HG03095 (cell line): ENCODE data around the gene PNKP.

ENCODE experiments used
- ATAC-seq: cut with Tn5 transposase; IDR thresholded peaks from one replicate; pipeline ENCODE4 v1.9.1; 2021; ENCODE audit warnings: moderate library complexity; ENCODE audit not compliant: unreplicated experiment

PNKP gene

DNA sequence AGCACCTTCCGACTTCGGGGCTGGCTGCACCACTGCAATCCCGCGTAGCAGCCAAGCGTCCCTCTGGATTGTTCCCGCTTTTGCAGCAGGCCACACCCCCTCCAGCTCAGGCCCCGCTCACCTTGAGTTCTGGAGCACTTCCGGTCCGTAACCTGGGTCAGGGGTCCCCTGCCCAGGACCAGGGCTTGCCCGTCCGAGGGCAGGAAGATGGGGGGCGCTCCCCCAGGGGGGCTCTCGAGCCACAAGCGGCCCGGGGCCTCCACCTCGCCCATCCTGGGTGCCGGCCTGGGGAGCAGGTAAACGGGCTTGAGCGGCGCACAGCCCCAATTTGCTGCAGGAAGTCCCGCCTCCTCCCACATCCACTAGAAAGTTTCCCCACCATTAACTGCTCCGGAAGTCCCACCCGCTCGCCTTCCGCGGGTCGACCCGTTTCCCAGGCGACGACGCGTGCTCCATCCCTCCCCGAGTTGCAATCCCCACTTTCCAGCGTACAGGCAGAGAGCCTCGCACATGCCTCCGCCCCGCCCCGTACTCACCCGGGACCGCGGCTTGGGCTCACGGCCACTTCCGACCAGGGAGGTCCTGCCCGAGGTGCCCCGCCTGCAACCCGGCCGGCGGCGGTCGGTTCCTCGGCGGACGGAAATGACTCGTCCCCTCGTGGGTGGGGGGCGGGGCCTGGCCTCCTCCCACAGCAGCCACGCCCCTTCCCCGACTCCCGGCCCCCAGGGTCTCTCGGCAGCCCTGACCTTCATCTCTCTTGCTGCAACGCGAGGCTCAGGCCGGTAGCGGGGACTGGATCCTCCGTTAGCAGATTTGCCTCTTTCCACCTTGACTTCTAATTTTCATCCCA lies at the start of gene PNKP:
TSS of gene PNKP (minus strand) at position 644 of the 850 bp plus-strand sequence. CDS start at position 272, 372 bp downstream.
- peak; percentile 35 for ATAC-seq

DNA sequence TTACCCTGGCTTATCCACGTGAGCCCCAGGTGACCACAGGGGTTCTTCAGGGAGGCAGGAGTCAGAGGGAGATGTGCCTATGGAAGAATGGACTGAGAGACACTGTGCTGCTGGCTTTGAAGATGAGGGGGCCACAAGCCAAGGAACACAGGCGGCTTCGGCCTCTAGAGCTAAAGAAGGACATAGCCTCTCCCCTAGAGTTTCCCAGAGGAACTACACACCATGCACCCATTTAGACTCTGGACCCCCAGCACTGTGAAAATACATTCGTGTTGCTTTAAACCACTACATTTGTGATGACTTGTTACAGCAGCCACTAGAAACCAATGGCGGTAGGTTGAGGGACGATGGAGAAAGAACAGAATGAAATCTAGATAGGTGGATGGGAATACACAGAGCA lies 47.9 kb upstream of the PNKP start:
- ATAC-seq: no peak

DNA sequence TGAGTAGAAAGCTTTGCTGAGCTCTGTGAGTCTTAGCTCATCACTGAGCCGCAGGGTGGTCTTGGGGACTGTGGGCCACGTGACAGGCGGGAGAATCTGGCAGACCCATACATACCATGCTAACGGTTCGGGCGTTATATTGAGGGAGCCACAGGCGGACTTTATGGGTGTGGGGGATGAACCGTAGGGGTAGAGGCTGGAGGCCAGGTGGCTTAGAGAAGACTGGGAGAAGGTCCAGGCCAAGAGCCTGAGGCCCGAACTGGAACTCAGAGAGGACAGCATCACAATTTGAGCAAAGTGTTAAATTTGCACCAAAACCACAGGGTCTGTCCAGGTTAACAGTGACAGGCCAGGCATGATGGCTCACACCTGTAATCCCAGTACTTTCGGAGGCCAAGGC lies 46.3 kb upstream of the PNKP start:
- ATAC-seq: no peak

DNA sequence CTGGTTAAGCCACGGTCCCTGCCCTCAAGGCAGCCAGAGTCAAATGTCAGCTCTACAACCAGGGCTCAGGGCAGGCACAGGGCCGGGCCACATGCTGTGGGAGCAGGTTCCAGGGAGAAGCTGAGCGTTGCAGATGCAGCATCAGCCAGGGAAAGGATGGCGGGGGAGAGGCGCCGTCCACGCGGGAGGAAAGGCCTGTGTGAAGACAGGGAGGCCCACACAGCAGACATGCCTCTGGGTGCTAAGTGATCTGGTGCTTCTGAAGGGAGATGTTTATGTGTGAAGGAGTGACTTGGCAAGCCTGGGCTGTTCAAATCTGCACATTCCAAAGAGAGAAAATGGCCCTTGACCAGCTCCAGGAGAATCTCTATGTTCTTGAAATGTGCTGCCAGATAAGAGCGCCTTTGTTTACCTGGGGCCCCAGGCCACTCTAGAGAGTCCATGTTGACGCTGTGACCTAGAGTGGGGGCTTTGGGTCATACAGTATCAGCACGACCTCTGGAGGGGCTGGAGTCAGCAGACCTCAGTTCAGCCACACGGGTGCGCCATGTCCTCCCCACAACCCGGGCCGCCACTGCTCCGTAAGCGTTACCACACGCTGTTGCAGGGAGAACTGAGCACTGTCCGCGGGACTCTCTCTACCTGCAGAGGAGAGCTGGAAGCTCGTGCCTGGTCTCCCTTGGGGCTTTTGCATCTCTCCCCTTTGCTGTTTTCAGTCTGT lies 45.7 kb upstream of the PNKP start:
- ATAC-seq: no peak

DNA sequence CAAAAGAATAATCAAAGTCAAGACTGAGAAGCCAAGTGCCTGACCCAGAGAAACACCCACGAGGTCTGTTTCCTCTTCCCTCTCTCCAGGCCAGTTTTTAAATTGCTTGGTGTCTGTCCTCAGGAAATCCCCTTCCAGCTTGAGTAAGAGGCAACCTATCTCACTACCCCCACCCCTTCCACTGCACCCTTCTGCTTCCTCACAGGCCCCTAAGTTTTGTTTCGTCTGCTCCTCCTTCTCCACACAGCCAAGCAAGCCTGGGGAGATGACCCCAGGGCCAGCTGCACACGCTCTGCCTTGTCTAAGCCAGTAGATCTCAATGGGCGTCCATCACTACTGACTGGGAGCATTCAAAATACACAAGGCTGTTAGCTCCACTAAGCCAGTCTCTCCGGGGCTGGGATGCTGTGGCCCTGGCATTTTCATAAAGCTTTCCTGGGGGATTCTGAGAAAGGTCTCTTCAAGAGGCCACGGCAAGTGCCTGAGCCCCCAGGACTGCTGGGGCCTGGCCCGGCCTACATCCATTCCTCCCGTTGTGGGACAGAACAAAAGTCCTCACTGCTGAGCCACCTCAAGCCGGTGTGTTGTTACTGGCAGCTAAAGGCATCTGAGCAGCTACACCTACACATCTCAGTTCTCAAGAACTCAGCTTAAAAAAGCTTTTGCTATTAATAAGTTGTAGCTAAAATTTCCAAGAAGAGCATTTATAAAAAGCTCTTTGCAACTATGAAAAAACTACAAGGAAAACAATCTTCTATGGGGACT lies 44.2 kb upstream of the PNKP start:
- no peak for ATAC-seq

DNA sequence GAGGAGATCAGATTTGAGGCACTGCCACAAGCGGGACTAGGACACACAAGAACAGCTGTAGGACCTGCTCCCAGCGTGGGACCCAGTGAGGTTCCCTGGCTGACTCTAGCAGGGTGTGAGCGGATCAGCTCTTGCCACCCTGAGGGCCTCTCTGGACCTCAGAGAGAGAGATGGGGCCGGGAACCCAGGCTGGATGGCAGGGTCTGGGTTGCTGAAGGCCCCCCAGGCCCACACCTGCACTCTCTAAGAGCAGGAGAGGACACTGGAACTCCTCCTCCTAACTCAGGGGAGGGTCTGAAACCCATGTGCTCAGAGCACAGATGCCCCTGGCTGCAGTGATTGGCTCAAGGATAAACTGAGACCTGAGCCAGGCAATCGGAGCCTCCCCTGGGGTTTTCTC lies 42.8 kb upstream of the PNKP start:
- no peak for ATAC-seq

DNA sequence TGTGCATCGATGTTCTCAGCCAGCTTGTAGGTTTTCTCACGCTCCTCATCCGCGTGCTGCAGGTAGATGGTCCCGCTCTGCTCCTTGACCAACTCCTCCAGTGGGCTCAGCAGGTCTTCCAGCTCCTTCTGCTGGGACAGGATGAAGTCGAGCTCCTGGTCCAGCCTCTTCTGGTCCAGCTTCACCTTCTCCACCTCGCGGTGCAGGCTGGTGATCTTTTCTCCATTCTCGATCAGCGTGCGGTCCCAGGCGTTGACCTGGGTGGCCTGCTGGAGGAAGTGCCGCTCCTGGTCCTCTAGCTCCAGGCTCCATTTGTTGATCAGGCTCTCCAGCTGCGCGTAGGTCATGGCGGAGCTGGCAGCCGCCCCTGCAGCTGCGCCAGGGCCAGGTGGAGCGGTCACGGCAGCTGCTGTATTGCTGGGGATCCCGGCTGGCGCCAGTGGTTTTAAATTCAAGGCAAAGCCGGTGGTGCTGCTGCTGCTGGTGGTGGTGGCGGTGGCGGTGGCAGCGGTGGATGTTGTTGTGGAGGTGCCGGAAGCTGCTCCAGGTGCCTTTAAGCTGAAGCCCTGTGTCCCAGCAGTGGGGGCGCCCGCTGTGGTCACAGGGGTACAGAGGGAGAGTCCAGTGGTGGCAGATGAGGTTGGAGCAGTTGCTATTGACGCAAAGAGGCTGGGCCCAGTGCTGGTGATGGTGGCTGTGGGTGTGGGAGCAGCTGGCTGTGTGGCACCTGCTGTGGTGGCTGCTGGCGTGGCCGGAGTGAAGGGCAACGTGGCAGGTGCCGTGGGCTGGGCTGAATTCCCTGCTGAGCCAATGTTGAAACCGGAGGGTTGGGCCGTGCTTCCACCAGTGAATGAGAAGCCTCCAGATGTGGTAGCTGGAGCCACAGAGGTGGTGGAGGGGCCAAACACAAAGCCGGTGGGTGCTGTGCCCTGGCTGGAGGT lies 41.4 kb upstream of the PNKP start:
- no peak for ATAC-seq

DNA sequence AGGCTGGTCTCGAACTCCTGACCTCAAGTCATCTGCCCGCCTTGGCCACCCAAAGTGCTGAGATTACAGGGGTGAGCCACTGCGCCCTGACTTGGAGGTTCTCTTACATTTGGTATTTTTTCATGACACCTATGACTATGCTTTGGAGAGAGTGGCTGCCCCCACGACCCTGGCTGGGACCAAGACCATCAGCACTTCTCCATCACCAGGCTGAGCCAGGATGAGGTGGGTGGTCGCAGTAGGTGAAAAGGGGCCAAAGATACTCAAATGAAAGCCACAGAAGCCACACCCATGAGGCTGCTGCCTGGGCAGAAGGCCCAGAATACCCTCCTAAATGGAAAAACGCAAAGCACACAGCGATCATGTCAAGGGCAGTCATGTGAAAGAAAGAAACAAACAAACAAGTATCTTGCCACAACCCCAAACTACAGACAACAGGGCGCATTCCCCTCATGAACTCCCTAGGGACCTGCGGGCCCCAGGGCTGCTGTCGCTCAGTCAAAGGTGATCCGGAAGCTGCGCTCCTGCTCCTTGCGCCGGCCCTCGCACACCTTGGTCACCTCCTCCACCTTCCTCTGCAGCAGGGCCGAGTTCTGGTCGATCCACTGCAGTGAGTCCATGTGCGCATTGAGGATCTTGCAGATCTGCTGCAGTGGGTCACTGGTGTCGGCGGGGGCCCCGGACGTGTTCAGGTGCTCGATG lies 40.5 kb upstream of the PNKP start:
- ATAC-seq: no peak

DNA sequence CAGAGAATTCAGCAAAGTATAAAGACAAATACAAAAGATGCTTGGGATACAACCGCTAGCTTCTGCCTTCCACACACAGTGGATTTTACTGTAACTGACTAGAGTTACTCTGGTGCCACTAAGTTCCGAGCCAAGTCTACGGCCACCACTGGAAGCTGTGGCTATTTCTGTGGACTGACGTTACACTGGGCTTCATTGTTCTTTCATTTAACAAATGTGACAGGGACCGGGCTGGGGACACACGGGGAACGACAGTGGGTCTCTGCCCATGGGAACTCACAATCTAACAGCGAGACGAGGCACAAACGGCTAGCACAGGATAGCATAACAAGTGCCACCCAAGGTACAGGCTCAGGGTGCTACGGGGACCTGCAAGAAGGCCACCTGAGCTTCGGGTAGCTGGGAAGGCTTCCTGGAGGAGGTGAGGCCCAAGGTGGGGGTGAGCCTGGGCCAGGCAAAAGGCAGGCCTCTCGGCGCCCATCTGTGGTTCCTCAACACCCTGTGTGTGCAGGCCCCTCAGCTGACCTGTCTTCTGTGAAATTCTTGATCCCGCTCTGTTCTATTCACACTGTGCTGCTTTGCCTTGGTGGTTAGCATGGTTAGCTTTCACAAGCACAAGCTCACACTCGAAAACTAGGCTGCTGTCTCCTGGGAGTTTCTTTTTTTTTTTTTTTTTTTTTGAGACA lies 39.6 kb upstream of the PNKP start:
- ATAC-seq: no peak

DNA sequence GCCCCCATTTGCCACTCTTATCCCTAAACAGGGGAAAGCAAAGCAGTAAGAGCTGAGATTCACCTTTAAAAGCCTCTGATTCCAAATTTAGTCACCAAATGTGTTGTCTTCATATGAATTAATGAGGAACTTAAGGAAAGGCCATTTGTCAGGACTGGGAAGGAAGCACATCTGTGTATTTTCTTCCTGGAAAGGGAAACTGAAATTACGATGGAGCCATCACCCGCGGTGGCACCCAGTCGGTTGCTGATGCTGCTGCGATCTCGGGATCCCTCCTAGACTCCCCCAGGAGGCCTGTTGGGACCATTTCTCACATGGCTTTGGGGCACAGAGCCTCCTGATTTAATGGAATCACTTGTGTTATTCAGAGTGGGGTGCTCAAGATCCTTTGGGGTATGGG lies 36.8 kb upstream of the PNKP start:
- ATAC-seq: no peak

DNA sequence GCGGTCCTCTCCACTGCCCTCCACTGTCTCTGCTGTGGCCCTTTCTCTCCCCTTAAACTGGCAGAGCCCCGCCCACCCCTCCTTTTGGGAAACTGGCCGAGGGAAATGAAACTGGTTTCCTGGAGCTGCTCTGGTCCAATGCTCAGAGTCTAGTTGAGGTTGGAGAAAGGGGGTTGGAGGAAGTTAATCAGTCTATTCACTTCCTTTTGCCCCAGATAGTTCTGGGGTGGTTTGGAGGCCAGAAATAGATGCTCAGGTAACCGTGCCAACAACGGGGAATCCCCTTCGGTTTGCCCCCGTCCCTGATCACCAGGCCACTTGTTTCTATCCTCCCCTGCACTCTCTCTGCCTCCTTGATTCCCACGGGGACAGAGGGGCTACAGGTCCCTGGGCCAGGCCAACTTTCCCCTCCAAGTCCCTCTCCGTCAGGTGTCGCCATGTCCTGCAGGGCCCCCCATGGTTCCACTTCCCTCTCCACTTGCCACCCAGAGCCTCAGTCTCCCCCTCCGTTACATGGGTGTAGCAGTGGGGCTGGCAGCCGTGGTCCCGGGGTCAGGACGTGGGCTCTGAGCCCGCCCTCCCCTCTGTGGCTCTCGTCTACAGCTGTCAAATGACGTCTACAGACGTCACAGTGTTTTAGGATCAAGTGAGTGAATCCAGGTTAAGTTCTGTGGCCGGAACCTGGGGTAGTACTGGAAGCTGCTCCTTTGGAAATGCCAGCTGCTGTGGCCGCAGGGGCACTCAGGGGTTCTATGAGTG lies 29.7 kb upstream of the PNKP start, which contains the start of gene IL4I1:
TSS of gene IL4I1 (minus strand) at position 25 of the 759 bp plus-strand sequence. CDS start 727 bp downstream, outside the sequence.
- peak; percentile 34 for ATAC-seq

DNA sequence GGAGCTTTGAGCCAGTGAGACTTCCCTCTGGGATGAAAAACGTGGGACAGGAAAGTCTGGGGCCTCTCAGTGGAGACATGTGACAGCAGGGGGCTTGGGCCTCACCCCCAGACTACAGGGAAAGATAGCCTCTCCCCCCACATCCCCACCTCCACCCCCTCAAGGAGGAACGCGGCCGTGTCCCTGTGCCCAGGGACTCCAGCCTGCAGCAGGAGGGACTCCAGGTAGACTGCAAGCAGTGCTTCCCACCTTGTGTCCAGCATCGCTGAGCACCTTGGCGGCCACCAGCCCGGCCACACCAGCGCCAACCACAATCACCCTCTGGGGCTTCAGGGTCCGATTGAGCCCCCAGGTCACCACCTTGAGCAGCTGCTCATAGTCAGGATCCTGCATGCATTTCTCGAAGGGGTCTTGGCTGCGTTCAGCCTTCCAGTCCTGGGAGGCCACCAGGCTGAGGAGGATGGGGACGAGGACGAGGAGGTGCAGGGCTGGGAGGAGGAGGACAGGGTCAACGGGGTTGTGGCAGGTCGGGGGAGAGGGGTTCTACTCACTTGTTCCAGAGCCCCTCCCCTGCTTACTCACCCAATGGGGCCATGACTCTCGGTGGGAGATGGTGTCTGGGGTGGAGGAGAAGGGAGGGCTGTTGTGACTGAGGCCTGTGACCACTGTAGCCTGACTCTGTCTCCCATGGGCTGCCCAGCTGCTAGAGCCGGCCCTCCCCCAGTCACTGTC lies 28.4 kb upstream of the PNKP start:
- ATAC-seq: no peak

DNA sequence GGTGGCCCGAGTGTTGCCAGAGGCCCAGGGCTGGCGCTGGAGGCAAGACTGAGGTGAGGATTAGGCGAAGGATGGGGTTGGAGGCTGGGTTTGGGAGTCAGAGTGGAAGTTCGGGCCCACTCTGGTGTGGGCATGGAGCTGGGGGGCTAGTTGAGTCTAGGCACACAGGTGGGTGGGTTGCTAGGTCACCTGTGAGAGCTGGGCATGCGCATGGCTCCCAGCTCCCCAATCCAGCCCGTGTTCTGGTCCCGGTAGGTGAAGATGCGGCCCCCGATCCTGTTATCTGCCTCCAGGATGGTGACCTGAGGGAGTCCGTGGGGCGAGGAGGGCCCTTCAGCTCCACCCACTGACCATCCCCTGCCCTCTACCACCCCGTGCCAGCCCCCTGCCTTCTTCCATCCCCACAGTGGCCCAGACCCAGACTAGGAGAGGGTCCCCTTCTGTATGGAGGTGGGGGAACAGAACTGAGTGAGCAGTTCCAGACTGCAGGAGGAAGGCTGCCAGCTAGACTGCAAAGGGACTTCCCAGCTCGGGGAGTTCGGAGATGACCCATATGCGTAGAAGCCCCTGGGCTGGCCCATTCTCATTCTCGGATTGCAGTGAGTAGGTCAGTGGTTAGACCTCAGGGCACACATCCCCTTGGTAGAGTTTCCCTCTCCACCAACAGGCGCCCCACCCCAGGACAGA lies 27.6 kb upstream of the PNKP start:
- ATAC-seq: no peak

DNA sequence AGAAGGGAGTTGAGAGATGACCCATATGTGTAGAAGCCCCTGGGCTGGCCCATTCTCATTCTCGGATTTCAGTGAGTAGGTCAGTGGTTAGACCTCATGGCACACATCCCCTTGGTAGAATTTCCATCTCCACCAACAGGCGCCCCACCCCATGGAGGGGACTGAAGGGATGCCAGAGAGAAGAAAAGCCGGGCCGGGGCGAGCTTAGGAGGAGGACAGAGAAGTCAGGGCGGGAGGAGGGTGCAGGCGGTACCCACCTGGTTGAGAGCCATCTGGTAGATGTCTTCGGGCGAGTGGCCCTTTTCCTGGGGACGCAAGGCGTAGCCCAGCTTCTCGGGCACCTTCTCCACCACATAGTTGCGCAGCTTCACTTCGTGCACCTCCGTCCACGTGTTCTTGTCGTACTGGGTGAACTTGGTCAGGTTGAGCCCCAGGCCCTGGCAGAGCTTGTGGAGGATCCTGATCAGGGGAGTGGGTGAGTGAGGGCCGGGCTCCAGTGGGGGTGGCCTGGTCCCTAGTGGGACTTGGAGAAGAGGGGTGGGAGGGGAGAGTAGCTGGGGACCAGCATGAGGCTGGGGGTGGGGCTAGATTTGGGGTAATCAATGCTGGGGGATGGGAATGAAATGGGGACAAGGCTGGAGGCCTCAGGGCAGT lies 26.8 kb upstream of the PNKP start:
- no peak for ATAC-seq

DNA sequence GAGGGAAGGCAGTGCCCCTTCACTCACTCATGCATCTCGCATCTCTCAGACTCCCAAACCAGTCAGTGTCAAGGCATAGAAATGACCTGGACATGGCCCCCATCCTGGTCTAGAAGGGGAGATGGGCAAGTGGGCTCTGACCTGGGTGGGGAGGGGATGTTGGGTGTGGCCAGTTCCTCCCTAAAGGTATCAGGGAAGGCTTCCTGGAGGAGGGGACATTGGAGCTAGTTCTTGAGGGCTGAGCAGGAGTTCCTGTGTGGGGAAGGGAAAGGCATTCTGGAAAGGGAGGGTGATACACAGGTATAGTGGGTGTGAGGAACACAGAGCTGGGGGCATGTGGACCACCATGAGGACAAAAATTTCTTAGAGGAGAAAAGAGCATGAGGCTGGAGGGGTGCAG lies 25.3 kb upstream of the PNKP start:
- no peak for ATAC-seq

DNA sequence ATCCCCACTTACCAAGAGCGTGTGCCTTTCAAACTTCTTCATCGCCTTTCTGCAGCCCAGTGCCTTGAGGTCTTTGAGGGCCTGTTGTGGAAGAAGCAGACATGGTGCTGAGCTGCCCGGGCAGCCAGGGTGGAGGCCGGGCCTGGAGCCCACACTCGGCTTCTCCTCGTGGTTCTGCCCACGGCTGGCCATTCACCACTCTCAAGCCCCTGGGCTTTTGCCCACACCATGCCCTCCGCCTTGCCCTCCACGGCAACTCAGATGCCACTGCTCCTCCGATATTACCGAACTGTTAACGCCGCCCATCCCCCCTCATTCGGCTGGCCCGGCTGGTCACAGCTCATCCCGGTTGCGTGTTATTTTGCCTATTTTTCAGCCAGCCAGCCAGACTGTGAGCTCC lies 24.0 kb upstream of the PNKP start:
- ATAC-seq: no peak
